Measurements from ENCODE around the gene AGAP1.

Gene AGAP1

DNA sequence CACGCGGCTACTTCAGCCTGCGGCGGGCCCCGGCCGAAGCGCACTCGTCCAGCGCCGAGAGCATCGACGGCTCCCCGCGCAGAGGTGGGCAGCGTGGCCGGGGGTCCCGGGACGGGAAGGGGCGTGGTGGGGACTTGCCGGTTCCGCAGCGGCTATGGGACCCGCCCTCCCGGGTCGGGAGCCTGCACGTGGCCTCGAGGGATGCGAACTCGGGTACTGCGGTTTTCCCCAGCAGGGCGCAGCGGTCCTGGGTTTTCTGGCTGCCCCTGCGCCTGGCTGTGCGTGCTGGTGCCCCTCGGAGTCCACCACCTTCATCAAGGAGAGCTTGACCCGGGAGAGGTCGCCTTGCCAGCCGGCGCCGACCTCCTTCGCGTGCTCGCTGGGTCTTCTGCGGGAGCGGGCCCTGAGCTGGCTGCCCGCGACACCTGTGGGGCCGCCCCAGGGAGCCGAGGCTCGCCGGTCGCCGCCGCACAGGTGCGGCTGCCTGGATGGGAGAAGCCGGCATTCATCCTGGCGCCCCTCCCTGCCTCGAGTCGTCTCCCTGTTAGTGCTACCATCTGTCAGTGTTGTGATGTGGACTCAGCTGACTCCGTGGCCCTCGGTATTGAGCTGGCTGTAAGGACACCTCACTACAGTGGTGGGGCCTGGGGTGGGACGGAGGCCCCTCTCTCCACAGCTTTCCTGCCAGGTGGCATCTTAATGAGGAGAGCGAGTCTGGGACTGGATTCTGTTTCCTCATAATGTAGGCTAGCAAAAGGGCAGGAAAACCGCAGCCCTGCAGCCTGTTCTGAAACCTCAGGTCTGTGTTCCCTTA lies 177.3 kb downstream of the AGAP1 start:
- peak; percentile 71 to 84 for DNase-seq

DNA sequence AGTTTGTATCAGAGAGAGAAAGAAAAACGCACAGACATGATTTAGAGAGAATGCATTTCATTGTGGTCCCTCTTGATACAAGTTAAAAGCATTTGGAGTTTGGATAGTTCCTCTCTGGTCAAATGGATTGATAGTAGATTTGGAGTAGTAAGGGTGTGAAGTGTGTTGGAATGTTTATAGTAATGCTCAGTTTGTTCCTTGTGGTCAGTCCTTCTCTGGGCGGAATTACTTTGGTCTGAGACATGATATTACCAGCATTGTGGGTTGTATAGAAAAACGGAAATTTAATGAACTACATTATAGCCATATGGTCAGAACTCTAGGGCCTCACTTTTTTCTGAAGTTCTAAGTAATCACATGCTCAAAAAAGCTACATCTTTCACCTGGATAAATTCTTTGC lies 178.9 kb downstream of the AGAP1 start:
- DNase-seq = no peak

- DNase-seq = no peak
These were observed 180.3 kb downstream of the AGAP1 start for GRCh38 chr2:235674146-235674545.

DNA sequence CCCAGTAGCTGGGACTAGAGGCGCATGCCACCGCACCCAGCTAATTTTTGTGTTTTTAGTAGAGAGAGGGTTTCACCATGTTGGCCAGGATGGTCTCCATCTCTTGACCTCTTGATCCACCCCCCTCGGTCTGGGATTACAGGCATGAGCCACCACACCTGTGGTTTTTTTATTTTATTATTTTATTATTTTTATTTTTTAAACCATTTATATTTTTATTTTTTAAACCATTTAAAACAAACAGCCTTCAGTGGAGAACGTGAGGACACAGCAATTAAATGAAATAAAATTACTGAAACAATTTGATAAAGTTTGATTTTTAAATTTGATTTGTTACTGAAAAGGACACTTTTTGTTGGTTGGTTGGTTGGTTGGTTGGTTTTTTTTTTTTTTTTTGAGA lies 181.0 kb downstream of the AGAP1 start:
- DNase-seq = no peak

DNA sequence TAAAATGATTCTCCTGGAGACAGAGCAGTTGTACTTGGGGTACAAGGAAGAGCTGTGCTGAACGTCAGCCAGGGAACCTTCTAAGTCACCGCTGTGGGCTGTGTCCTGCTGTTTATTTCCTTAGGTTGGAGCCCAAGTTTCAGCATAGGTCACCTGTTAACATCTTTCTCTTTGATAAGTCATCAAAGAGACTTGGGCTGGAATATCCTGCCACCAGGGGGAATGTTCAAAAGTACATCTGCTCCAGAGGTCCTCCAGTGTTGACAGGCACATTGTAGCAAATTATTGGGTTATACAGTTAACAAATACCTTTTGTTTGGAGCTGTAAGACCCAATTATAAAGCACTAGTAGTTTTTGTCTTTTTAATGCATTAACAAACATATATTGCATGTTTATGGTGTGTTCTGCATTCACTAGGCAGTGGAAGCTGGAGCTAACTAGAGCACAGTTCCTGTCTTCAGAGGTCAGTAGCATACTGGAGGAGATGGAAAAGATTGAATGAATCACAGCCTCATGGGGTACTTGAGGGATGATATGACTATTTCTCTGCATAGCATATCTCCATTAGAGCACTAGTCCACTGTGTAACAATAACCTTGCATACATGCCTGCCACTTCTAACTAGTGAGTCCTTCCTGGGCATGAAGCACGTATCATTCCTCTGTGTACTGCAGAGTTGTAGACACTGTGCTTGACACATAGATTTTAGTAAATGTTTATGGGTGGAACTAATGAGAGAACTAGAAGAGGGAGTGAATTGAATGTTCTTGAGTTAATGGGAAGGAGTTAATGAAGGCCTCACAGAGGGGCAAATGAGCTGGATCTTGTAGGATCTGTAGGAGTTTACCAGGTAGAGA lies 182.1 kb downstream of the AGAP1 start:
- DNase-seq = no peak

DNA sequence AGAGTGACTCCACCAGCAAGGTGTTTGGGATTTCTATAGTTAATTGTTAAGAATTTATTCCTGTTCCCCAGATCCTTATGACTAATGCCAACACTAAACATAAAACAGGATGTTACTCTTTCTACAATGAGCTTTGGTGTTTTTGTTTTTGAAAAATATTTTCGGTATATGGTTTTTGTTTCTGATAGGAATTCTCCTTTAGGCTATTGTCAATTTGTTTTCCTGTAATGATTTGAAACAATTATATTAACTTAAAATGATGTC lies 182.6 kb downstream of the AGAP1 start:
- no peak for DNase-seq

DNA sequence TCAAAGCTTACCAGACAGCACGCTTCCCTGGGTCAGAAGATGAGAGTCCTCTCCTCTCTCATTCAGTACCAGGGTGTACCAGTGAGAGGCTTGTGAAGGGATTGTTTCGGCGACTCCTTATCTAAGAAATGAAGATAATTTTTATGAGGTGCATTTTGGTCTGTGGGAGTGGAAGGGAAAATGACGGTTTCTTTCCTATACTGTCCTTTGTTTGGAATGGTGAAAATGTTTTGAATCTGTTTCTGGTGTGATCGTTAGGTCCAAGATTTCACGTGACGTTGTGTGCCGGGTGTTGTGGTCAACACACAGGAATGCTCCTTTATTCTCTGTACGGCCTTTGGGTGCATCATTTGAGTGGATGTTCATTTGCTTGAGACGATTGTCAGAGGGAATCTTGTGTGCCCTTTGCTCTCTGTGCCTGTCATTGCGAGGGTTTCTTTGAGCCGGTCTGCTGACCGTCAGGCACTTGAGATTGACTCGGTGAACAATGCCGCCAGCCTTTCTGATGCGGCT lies 183.5 kb downstream of the AGAP1 start:
- DNase-seq = no peak

DNA sequence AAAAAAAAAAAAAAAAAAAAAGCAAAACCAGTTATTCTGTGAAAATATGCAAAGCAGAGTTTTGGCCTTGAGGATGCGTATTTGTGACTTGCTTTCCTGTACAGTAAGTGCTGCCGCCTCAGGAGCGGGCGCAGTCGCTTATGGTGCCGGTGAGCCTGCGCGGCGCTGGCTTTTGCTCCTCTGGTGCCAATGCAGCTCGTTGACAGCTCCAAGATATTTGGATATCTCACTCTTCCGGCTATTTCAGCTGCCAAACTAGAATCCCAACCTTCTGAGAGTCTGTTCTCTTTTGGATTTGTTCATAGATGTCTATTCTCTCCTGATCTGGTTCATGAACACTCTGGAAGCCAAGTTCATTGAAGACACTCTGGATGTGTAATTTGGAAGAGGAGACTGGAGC lies 184.1 kb downstream of the AGAP1 start:
- no peak for DNase-seq

- DNase-seq = no peak
These were observed 184.9 kb downstream of the AGAP1 start for GRCh38 chr2:235678712-235679111.

DNA sequence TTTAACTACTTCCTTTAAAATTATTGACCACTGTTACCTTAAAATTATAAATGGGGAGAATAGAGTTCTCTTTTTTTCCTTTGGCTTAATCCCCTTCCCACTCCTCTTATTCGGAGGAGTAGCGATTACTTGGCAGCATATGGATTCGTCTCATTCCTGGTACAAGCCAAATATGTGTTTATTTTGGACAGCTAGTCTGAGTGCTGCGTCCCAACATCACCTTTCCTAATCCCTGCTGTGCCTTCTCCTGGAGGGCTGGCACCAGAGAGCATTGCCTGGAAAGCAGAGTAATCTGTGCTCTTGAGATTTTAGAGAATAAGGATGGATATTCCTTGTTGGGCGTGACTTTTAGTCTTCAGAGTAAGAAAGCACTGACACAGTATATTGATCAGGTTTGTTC lies 185.6 kb downstream of the AGAP1 start:
- no peak for DNase-seq

- peak in 1 of 2 experiments; percentile 28 for DNase-seq
These were observed 191.3 kb downstream of the AGAP1 start for GRCh38 chr2:235685024-235685721.

DNA sequence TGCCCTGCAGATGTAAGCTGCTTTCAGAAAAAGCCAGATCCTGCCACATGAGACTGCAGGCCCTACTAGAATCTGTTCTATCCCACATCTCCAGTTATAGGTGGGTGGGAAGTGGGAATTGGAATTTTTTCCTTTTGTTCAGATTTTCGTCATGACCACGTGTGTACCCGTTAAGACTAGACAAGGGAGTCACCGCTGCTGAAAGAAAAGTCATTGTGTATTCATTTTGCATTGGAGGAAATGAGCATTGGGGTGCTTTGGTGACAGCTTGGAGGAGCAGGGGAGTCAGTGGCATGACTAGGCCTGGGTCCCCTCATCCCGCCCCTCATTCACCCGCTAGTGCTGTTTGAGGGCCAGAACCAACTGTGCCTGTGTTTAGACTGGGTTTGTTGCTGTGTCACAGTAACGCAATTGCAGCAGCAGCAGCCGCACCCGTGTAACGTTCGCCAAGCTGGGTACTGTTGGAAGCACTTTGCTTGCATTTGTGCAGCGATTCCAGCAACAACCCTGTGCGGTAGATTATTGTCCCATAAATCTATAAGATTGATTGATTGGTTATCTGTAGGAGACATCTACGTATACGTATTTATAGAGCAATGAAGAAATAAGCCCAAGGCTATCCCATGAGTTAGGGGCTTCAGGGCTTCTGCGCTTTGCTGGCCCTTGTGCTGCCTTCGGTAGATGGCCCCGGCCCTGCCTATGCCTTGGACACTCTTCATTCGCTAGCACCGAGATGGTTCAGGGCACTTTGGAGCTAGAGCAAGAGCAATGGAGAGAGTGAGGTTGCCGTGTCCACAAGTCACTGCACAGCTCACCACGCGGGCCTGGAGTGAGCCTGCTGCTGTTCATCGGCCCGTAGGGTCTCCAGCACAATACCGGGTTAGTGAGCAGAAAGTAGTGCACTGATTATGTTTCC lies 194.9 kb downstream of the AGAP1 start:
- DNase-seq = no peak

DNA sequence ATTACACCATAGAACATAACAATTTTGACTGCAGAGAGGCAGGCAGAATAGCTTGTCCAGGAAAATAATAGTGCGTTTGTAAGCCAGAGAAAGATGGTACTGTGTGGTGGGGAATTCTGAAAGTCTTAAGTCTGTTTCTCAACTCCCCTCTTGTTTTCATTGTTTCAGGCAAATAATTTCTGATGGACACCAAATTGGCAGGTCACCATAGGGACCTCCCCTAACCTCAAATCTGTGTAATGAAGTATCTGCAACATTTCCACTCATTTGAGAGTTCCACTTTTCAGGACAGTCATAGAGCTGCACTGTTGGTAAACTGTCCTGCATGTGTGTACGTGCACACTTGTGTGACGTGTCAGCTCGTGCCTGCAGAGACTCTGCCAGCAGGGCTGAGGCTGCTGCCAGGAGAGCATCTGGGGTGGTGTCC lies 195.6 kb downstream of the AGAP1 start:
- DNase-seq = no peak

DNA sequence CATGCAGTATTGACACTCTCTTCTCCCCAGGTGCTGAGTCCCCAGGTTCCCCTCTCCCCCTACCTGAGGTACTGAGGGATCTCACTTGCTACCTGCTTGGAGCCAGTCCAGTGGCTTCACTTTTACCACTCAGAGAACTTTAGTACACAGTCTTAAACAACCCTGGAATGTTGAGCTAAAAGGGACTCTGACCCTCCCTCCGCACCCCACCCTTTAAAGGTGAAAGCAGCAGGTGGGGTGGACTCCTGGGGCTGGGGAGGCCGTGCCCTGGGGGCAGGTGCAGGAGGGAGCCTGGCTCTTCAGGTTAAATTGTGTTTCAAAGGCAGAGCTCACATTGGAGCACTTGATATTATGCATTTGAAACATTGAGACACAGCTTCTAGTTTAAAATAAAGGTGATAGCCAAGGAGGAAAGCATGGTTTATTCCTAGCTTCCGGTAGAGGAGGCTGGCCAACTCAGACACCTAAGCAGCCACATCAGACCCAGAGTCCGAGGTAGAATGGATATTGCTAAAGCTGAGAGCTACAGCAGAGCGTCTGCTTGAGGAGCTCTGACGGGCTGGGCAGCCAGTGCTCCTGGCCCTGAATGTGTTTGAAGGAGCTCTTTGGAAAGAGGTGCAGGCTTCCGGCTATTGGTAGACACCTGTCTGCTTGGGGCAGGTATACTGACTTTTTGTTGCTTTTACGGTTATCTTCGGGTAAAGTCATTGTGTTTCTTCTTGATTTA lies 196.4 kb downstream of the AGAP1 start:
- DNase-seq = no peak

GRCh38 chr2:235690809-235691450 lies 197.1 kb downstream of the AGAP1 start:
- no peak for DNase-seq

DNA sequence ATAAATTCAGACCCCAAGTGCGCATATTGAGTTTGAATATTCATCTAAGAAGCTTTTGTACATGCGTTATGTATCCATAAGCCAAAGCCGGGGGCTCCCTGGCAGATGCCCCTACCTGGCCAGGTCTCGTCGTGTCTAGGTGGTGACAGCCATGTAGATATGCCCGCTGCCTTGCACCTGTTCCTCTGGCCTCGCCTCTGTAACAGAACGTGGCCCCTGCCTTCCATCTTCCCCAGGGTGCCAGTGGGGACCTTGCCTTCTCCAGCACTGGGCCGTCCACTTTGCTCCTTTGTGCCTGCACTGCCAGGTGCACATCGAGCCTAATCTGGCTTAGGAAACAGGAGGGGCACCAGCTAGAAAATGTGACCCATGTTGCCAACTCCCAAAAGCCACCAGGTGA lies 198.2 kb downstream of the AGAP1 start:
- no peak for DNase-seq

DNA sequence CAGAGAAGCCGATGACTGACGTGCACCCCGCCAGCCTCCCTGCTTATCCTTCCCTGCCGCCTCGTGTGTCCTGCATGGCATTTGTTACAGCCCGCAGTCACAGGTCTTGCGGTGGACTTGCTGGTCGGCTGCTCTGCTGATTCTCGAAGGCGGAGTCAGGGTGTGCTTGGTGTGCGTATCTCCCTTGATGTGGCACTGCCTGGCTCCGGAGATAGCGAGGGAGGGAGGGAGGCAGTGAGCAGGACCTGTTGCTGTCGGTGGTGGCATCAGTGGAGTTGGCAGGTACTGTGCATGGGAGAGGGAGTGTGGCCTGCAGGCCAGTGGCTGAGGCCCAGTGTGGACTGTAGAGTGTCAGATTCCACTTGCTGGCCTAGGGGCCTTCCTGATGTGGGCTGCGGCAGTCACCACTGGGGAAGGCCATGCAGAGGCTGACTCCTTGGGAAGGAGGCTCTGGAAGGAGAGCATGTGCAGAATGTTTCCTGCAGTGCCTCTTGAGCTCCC lies 198.9 kb downstream of the AGAP1 start:
- DNase-seq = no peak

- DNase-seq = no peak
These were observed 199.4 kb downstream of the AGAP1 start for GRCh38 chr2:235693279-235693678.

DNA sequence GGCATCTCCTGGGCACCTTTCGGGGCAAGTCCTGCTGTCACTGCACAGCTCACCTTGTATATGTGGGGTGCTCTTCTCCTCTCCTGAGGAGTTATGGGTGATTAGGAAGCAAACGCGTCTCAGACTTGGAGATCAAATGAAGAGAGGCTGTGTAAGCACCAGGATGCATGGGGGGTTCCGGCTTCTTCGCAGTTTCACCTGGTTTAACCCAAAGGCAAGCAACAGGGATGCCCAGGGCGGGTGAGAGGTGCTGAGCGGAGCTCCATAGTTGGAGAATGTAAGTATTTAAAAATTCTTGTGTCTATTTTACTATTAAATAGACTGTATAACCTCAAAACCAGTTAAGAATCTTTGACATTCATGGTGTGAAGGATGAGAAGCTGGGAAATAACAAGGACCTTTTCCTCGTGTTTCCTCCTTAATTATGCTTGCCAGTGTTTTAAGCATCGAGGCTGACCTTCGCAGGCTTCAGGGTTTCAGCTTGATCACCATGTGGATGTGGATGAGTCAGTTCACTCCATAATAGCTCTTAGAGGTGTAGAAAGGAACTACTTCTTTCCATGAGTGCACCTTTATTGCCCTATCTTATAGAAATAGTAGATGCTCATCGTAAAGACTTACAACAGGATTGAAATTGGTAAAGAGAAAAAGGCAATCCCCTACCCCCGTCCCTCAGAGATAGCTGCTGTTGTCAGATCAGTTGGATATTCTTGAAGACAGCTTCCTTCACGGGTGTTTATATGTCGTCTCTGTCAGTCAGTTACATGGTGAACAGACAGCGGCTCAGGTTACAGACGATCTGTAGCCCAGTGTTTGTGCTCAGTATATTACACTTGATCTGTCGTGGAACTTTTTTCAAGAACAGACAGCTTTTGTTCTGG lies 201.1 kb downstream of the AGAP1 start:
- DNase-seq = peak; percentile 72 to 79

- DNase-seq = no peak
These were observed 201.7 kb downstream of the AGAP1 start for GRCh38 chr2:235695602-235695895.
